Fibroblast of gingiva (primary cell): ENCODE measurements around the gene HIGD2A.
A peak's percentile ranks its signal among the peaks of the same experiment; 100 is the strongest.

Experiments
- DNase-seq: peaks from one replicate; pipeline ENCODE4 v3.0.0-alpha.2; 2011; ENCODE audit warnings: low read depth

The HIGD2A gene, protein sequence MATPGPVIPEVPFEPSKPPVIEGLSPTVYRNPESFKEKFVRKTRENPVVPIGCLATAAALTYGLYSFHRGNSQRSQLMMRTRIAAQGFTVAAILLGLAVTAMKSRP

DNA sequence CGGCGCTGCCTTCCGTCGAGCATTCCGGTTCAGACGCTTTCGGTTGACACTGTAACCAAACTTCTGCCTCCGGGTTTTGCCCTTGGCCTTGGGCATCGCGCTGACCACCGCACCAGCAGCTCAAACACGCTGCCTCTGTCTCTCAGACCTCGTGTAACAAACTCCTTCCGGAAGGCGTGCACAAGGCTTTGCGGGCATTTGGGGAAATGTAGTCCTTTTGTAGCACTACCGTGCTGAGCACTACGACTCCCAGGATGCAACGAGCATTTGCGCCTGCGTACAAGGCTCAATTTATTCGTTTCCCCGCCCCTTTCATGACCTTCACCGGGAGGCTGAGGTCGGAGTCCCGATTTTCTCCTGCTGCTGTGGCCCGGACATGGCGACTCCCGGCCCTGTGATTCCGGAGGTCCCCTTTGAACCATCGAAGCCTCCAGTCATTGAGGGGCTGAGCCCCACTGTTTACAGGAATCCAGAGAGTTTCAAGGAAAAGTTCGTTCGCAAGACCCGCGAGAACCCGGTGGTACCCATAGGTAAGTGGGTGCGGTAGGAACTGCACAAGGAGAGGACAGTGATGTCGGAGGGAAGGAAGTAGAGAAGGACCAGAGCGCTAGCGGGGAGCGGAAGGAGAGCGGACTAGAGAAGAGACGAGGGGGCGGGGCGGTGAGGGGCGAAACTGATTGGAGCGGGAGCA lies at the start of gene HIGD2A, which contains the start of gene NOP16:
TSS of gene HIGD2A (plus strand) at position 308 of the 691 bp plus-strand sequence. CDS start at position 377, 69 bp downstream.
TSS of gene NOP16 (minus strand) at position 155 of the 691 bp plus-strand sequence. CDS start at position 96, 59 bp downstream.
- DNase-seq: peak; percentile 98

DNA sequence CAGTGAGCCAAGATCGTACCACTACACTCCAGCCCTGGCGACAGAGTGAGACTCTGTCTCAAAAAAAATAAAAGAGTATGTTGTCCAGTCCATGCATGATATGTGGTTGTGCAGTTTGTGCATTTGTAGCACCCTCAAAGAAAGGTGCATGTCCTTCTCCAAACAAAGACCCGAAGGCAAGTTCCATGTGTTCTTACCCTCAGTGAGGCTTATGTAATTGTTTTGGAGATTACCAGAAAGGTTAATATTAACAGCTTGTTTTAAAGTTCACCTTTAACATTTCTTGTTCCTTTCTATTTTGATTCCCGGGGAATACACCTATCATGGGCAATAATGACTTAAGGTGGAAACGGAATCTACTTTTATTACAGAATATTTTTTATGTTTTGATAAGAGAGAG lies 49.2 kb upstream of the HIGD2A start:
- no peak for DNase-seq

DNA sequence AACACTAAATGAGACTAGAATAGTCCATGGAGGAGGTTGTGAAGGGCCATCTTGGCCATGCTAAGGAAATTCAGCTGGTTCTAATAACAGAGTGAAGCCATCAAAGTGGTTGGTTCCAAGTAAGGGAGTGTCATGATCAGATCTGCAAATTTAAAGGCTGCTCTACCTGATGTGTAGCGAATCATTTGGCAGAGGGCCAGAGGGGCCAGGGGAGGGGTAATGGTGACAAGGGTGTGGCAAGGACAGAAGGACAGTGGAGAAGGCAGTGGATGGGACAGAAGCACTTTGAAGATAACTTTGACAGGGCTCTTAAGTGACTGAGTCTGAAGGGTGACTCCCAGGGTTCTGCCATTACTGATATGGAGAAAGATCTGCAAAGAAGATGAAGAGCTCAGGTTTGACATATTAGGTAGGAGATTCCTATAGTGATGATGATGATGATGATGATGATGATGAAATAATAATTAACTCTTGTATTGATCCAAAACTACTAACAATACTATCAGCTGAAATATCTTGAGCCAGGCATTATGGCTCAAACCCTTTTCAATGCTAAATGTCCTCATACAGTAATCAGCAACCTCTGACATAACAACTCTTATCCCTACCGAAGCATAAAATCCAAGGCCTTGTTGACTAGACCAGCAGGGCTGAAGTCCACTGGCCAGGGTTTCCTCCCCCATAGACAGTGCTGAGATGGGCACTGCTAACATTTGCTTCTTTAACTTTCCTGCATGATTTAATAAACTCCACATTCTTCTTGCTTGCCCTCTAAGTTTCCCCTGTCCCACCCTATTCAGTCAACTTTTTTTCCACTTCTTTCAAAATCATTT lies 47.0 kb upstream of the HIGD2A start:
- no peak for DNase-seq

DNA sequence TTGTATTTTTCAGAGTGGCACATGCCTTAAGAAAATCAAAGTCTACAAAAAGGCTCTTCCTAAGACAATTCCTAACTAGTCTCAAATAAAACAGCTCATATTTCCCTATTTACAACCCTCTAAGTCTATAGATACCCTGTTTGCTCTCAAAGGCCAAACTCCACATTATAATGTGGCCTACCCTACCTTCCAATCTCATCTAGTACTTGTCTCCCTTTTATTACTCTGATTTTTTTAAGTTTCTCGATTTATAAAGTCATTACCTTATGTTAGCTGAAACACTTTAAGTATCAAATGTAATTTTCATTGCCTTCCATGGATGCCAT lies 46.4 kb upstream of the HIGD2A start:
- no peak for DNase-seq

DNA sequence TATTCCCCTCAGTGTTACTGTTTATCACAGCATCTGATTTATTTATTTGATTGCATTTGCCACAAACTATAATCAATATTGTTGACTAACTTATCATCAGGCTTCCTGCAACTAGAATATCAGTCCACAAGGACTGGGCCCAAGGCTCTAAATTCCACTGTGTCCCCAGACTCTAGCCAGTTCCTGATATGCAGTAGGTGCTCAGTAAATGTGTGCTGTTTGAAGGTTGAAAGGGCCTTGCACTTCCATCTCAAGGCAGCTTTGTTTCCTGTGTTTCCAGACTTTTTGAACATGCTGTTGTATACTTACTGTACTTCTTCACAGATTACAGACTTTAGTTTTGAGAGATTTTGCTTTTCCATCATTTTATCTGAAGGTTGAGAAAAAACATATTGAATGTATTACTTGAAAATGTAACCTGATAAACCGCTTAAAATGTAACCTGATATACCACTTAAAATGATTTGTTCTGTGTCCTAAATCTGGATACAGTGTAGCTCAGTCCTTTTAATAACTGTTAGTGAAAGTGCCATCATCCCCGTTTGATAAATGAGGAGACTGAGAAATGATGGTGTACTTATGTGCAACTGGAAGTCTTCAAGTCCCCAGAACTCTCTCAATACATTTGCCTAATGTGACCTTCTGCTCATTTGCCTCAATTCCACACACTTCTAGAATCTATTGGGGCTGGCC lies 45.6 kb upstream of the HIGD2A start:
- DNase-seq: peak; percentile 16

DNA sequence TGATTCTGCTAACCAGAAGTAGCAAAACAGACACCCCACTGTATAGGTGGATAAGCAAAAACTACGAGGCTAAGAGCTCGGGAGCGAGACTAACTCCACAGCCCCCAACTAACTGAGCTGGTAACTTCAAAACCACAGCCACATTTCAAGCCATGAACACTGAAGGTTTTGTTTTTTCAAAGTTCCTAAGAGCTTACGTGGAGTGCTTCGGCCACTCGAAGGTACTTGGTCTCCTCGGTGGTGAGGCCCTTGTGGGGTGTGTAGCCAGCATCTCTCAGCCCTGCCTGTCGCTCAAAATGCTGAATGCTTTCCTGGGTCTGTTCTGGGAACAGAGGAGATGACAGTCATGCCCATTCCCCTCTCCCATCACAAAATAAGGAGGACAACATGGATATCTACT lies 38.1 kb upstream of the HIGD2A start:
- DNase-seq: no peak

DNA sequence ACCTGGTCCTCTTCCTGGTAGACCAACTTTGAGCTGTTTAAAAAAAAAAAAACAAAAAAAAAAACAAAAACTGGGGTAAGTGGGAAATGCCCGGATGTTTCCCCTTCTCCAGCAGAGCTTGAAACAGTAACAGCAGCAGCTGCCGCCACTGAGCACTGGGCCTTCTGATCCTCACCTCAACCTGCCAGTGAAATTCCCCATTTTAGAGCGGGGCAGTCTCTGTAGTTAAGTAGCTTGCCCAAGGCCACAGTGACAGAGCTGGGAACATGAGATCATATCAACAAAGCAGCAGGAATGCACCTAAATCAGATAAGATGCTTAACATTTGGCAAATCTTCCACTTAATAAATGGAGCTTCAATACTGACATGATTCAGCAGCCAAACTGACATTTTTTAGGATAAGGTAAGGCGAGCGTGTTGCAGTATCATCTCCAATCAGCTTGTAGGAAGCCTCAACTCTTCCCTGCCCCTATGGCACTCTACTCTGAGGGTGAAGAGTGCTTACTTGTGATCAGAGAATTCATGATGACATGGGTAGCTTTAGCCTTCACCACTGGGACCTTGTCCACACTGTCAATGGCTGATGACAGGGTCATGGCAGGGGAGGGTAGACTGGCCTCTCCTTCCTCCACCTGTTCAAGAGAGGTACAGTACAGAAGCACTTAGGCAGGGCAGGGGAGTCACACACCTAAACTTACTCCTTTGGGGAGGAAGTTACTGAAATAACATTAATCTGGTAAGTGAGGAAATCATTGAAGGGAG lies 36.3 kb upstream of the HIGD2A start:
- DNase-seq: no peak

DNA sequence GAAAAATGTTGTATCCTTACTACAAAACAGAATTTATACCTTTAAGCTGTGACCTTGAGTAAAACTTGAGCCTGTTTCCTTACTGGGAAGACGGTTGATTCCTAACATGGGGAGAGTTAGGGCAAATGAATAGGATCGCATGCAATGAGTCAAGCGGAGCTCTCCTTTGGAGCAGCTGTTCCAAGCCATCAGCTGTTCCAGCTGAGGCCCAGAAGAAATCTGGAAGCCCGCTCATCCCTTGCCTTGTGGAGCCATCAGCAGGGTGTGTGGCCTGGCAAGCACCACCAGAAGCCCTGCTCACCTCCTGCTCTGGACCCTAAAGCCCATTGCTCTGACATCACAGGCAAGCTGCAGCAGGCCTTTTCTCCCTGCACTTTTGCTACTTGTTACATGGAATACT lies 35.0 kb upstream of the HIGD2A start:
- DNase-seq: no peak

DNA sequence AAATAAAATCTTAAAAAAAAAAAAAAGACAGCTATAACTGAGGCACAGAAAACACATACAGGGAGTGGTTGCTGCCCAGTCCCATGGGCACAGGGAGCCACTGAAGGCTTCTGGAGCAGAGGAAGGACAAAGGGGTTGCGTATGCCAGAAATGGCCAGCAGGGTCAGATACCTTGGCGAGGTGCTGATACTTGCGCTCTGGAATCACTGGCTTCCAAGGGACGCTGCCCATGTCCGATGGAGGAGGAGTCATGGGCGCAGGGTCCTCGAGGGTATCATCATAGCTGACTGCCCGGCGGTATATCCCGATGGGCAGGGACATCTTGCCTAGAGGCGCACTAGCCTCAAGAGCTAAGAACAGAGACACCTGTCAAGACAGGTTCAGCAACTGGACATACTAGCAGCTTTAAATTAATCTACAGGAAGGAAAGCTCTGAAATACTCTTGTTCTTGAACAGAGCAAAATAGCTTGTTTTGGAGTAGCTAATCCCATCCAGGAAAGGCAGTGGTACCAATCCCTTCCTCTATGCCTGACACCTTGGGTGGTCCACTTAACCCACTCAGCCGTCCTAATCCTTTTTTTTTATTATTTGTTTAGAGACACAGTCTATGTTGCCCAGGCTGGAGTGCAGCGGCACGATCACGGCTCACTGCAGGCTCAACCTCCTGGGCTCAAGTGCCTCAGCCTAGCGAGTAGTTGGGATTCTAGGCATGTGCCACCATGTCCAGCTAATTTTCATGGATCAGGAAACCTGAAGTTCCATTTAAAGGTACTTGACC lies 33.0 kb upstream of the HIGD2A start:
- DNase-seq: no peak

DNA sequence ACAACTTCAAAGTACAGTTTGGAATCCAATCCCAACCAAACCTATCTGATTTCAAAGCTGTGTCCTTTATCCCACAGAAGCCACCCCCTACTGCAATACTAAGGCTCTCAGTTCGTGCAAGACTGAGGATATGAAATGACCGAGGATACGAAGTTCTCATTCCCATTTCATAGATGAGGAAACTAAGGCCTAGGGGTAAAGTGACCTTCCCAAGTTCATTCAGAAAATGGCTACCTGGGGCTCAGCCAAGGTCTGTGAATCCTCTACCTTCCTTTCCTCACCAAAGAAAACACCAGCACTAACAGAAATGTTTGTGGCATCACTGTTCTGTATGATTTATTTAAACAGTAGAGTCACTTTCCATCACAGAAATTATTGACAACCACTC lies 32.4 kb upstream of the HIGD2A start:
- no peak for DNase-seq

DNA sequence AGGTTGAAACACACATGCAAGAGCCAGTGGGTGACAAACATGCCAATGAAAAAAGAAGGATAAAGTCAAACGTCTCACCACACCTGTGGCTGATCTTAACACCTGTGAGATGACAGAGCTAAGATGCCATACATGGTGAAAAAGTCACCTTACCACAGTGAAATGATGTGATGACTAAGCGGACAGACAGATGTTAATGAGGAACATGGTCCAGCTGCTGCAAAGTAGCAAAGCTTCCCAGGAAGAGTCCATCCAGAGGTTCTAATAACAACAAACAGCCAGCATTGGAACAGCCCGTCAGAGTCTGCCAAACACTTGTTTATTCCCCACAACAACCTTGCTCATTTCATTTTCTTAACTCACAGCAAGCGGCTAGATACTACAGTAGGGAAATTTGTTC lies 28.9 kb upstream of the HIGD2A start:
- DNase-seq: peak; percentile 15

DNA sequence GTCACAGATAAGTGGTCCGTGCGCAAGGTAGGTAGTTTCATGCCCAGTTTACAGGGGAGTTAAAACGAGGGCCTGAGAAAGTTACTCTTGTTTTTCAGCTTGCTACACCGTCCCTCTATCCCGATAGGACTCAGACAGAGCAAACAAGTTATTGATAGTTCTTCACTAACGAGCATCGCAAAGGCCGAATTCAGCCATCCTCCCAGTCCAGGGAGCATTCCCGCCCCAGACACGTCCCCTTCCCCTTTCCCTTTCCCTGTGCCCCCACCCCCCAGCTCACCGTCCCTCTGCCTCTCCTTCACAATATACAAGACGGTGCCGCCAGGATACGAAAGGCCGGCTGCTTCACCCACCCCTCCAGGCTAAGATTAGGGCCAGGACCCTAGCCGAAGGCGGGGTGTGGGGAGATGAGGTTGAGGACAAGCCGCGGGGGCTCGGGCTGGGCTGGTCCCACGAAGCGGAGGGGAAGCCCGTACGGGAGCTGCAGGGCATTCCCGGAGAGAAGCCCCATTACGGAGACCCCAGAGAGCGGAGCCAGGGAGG lies 27.6 kb upstream of the HIGD2A start:
- DNase-seq: no peak

DNA sequence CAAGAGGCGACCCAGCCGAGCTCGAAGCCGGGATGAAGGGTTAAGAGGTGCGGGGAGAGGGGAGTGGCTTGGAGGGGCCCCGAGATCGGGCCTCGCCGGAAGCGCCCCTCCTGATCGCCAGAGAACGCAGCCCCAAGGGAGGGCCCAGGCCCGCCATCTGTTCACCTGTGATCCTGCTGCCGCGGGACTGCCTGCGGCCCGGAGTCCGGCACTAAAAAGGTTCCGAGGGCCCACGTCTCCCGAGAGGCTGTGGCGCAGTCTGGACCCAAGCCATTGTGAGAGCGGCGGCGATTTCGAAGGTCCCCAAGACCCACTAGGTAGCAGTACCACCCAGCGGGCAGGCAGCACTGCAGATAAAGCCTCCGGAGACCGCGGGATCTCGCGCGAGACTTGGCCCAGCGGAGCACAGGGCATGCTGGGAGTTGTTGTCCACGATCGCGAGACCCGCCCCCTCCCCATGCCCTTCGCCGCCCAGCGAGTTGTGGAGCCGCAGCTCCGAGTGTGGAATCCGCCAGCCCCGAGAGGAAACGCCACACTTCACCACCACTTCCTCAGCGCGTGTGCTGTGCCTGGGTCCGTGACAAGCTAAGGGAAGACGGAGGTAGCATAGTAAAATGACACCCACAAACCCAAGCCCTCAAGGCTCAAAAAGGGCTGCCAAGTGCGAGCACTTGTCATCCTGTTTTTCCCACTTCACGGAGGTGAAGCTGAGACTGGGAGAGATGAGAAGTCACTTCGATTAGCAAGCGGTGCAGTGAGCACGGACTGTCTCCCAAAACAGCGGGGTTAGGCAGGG lies 26.9 kb upstream of the HIGD2A start, which contains the start of gene KIAA1191:
TSS of gene KIAA1191 (minus strand) at position 328 of the 796 bp plus-strand sequence. CDS start 2,256 bp downstream, outside the sequence.
- DNase-seq: peak; percentile 89

DNA sequence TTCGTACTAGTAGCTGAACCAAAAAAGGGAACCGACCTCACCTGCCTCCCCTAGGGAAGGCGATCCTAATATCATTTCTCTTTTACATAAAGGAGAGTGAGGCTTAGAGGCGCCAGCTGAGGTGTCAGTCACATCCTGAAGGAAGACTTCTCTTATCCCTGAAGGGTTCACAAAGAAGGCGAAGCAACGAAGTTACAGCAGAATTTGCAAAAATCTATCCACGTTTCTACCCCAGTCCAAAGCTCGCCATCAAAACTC lies 26.4 kb upstream of the HIGD2A start:
- no peak for DNase-seq

DNA sequence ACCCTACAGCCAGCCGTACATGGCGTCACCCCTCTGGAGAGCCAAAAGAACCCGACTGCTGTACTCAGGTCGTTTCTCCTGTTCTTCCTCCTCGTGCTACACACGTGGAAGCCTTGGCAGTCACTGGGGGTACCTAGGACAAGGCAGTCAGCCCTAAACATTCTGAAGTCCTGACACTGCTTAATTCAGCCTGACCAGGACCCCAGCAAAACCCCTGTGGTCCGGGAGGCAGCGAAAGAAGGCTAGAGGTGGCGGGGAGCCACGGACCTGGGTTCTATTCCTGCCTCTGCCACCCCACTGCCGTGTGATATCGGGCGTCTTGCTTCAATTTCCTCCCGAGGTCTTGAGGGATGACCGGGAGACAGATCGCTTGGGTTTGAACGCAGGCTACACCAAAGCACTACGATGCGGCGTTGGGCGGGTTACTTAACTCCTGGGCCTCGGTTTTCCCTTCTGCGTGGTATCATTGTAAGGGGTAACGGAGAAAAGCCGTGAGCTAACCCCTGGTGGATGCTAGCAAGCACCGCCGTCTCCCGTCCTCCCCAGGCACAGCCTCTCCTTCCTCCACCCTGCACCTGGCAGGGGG lies 23.7 kb upstream of the HIGD2A start:
- DNase-seq: no peak

DNA sequence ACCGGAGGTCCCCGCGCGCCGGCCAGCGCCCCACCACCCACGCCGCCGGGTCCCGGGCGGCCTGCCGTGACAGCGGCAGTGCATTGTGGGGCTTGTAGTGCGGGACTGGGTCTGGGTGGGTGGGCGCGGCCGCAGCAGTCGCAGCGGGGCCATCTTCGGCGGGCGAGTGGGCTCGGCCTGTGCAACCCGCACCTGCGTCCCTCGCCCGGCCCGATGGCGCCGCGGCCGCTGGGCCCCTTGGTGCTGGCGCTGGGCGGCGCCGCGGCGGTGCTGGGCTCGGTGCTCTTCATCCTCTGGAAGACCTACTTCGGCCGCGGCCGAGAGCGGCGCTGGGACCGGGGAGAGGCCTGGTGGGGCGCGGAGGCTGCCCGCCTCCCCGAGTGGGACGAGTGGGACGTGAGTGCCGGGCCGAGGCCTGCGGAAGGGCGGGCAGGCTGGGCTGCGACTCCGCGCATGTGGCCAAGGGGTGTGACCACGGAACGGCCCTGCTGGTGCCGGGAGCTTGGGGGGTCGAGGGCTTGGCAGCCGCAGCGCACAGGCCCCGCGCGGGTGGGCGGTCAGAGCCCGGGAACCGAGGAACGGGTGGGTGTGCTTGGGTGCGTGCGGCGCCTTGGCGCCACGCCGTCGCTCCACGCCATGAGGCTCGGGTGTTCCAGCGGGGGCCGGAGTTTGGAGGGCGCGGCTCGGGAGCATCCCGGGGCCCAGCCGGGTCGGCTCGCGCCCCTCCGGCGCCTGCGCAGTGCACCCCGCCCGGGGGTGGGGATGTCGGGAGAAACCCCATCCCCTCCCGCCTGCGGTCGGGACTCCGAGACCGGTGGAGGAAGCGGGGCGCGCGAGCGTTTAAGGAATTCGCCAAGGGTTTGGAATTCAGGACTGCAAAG lies 23.0 kb upstream of the HIGD2A start, which contains the start of gene ARL10:
TSS of gene ARL10 (plus strand) at position 137 of the 881 bp plus-strand sequence. CDS start at position 214, 77 bp downstream.
- peak; percentile 50 for DNase-seq

DNA sequence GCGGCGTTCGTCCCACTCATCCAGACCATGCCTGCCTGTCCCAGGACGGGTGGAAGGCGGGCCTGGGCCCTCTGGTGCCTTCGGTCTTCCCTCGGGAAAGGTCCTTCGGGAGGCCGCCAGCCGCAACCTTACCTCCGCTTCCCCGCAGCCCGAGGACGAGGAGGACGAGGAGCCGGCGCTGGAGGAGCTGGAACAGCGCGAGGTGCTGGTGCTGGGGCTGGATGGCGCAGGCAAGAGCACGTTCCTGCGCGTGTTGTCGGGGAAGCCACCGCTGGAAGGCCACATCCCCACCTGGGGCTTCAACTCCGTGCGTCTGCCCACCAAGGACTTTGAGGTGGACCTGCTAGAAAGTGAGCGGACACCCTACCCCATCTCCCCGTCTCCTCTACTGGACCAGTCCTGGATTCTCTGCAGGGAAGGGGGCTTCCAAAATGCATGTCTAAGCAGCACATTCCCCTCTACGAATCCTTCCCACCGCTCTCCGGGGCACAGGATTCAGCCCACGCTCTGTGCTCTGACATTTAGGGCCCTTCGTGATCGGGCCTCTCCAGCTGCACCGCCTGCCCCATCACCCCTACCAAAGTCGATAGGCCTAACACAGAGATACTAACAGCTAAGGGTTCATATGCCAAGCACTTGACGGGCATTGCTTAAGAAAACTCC lies 22.2 kb upstream of the HIGD2A start:
- no peak for DNase-seq

DNA sequence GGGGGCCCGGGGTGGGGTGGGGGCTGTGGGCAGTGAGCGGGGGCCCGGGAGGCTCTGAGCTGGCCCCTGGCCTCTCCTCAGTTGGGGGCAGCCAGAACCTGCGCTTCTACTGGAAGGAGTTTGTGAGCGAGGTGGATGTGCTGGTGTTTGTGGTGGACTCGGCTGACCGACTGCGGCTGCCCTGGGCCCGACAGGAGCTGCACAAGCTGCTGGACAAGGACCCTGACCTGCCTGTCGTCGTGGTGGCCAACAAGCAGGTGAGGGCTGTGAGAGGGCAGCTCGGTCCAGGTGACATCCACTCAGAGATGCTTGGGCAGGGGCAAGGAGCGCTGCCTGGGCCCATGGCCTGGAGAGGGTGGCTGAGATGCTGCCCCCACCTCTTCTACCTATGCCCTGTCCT lies 19.8 kb upstream of the HIGD2A start:
- DNase-seq: no peak
